GM20000 (cell line): ENCODE results near the gene FGF12.
A peak's percentile ranks its signal among the peaks of the same experiment; 100 is the strongest.

Experiments
- DNase-seq: peaks from one replicate; pipeline ENCODE4 v3.0.0; 2012; ENCODE audit warnings: low spot score
- CTCF ChIP-seq: IDR thresholded peaks from 2 replicates; pipeline ENCODE4 v1.5.1; 2012; ENCODE audit warnings: mild to moderate bottlenecking, control low read depth; ENCODE audit errors: extremely low read depth, missing control alignments

Gene FGF12

GRCh38 chr3:192352142-192352541, 375.2 kb downstream of the FGF12 start:
- DNase-seq, result no peak

GRCh38 chr3:192351441-192351840, 375.9 kb downstream of the FGF12 start:
- DNase-seq, result no peak
- no peak for TF ChIP-seq CTCF

More at GRCh38 chr3:192352142-192352541, 375.2 kb downstream of the FGF12 start:
- no peak for TF ChIP-seq CTCF

- DNase-seq, result no peak
- TF ChIP-seq CTCF, result no peak
Measured at GRCh38 chr3:192340031-192340430, 387.3 kb downstream of the FGF12 start.

DNA sequence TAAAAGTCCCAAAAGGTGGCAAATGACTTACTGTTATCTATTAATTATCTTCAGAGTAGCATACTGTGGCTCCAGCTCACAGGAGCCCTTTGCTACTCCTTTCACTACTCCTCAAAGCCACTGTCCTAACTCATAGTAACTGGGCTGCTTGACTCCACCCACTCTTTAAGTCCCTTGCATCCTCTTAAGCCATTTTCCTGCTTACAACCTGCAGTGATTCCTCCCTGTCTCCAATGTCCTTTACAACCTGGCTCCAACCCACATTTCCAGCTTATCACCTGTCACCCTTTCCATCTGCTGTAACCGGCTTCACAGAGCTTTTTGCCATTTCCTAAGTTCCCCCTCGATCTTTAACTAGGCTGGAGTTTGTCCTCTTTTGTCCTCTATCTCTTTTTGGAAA, 388.1 kb downstream of the FGF12 start:
- TF ChIP-seq CTCF, result no peak
- no peak for DNase-seq

- no peak for TF ChIP-seq CTCF
- no peak for DNase-seq
Measured at GRCh38 chr3:192336286-192336685, 391.1 kb downstream of the FGF12 start.

DNA sequence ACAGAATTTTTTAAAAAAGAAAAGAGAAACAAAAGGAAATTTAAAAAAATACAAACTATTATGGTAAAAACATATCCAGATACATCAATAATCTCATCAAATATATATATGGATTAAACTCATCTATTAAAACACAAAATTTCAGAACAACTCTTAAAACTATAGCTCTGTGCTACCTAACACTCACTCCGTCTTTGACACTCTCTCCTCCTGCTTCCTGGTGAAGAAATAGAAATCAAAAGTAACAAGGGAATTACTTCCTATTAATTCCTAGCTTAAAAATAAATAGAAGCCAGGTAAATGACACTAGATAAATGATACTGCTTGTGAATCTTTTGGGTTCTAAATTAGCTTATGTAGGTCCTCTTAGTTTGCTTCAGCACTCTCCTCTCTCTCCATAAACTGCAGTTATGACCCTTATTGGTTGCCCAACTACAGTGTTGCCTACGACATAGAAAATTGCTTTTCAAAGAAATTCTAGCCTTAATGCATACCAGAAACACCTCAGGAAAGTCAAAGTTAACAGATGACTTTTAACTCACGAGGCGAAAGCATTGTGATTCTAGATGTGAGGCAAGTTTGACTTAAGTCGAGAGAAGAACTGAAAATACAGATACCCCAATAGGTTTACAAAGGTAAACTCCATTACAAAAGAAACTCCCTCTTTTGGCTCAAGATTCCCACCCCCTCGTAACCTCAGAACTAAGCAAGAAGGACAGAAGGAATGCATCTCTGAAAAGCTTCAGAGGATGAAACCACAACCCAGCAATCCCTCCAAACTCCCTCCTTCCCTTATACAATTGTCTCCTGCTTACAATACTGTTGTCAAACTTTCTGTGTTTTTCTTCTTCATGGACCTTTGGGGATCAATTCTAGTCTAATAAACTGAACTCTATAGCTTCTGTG, 394.7 kb downstream of the FGF12 start:
- DNase-seq, result no peak
- no peak for TF ChIP-seq CTCF

GRCh38 chr3:192331749-192332385, 395.5 kb downstream of the FGF12 start:
- no peak for TF ChIP-seq CTCF
- peak; percentile 9 for DNase-seq
